ENCODE measurements around the gene DRC7.

DNA sequence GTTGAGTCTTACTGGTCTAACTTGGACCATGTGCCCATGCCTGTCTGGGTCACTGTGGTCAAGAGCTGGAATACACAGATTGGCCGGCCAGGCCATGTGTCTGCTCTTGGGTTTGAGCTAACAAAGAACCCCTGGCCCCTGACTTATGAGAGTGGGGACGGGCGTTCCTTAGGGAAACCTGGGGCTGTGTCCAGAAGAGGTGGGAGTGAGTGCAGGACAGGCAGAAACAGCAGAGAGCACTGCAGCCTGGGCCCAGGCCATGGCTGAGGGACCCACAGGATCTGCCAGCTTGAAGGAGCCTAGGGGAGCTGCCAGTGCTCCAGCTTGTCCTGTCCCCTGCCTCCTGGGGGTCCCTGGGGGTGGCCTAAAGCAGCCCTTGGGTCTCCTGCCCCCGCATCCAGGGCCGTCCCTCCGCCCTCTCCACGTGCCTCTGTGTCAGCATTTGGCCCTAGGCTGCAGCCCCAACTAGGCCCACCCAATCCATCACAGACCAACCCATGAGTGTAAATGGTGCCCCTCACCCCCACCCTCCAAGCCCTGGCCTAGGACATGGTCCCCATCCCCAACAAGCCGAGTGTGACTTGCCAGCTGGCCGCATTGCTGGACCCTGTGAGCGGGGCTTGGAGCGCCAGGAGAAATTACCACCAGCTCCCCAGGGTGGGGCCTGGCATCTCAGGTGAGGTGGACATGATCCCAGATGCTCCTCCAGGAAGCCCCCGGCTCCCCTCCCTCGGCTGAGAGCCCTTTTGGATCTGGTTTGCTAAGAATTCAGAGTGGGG is 12.5 kb upstream of the DRC7 start:
- TF ChIP-seq POLR2A (IDR thresholded peaks at IDR 0.05) = no peak
- TF ChIP-seq CTCF (IDR thresholded peaks at IDR 0.05) = no peak

Measured in thyroid gland (tissue), 4 donors.